GM12878 (cell line): ENCODE data around the gene SEMA4D. TPM values are rescaled to one million over a fixed set of nuclear protein-coding genes. Genes with fewer than 3 reads are reported as not detected.

Source experiments
- ATAC-seq: fragments of 200-7000 bp; cut with Tn5 transposase; 3 replicates; pipeline ENCODE4 v1.9.1; 2020; ENCODE audit warnings: mild to moderate bottlenecking, moderate library complexity
- BruUV-seq: library from RNA; stranded (reverse); fragments of 400-500 nt; replicated peaks from 2 replicates; lab custom pipeline; 2021; lab: Mats Ljungman, UMichigan
- CTCF ChIA-PET: fragments of 300-600 bp; sonication (Branson Sonifier 250); formaldehyde crosslinking; extraction: SDS; loops from one replicate; lab custom pipeline; 2021; ENCODE audit warnings: inconsistent platforms; lab: Yijun Ruan, JAX
- POLR2A ChIA-PET: fragments of 350-600 bp; formaldehyde crosslinking; extraction: SDS; loops from one replicate; lab custom pipeline; 2021; ENCODE audit warnings: inconsistent platforms; lab: Charles Lee
- RAD21 ChIA-PET: fragments of 300-600 bp; sonication (Branson Sonifier 250); formaldehyde crosslinking; loops from one replicate; lab custom pipeline; 2023; ENCODE audit warnings: antibody characterized with exemption; ENCODE audit not compliant: unreplicated experiment; lab: Charles Lee
- SMC1A ChIA-PET: fragments of 300-600 bp; sonication (Branson Sonifier 250); formaldehyde crosslinking; loops from one replicate; lab custom pipeline; 2023; ENCODE audit not compliant: unreplicated experiment, uncharacterized antibody; lab: Charles Lee
- DNase-seq: peaks from one replicate; pipeline ENCODE4 v3.0.0-alpha.2; 2011; ENCODE audit warnings: low read depth, low spot score
- FAIRE-seq: peaks from 3 replicates; lab custom pipeline; 2011; peaks lifted over from hg19 to GRCh38; lab: Jason Lieb, UNC
- H2AFZ ChIP-seq: 2 replicates; pipeline ENCODE4 v1.6.0; 2011; ENCODE audit warnings: low read depth, low read length, control low read depth; ENCODE audit not compliant: control insufficient read depth
- H3K27ac ChIP-seq: 2 replicates; pipeline ENCODE4 v1.5.1; 2011; ENCODE audit warnings: control low read depth; ENCODE audit not compliant: control insufficient read depth, insufficient read depth
- H3K27me3 ChIP-seq, 2 experiments: replicated peaks in 1 of 2; 2 replicates each; pipeline versions ENCODE4 v1.6.0 to v1.6.1; 2011; ENCODE audit warnings: low read length in 1 of 2; ENCODE audit not compliant: control insufficient read depth in 2 of 2, insufficient read depth in 2 of 2
- H3K36me3 ChIP-seq, 2 experiments: 2 replicates each; pipeline ENCODE4 v1.5.1; 2011; ENCODE audit warnings: low read length in 1 of 2; ENCODE audit not compliant: control insufficient read depth in 2 of 2, insufficient read depth in 2 of 2
- H3K4me1 ChIP-seq: 2 replicates; pipeline ENCODE4 v1.6.1; 2011; ENCODE audit warnings: mild to moderate bottlenecking, low read length, moderate library complexity, mixed read lengths; ENCODE audit not compliant: control insufficient read depth, insufficient read depth
- H3K4me2 ChIP-seq: 2 replicates; pipeline ENCODE4 v1.6.0; 2011; ENCODE audit warnings: control low read depth; ENCODE audit not compliant: control insufficient read depth, insufficient read depth
- H3K4me3 ChIP-seq: fragments of 200-600 bp; sonication (generic); 2 replicates; pipeline ENCODE4 v1.5.1; 2016
- H3K79me2 ChIP-seq: 2 replicates; pipeline ENCODE4 v1.6.0; 2011; ENCODE audit warnings: low read length; ENCODE audit not compliant: control insufficient read depth, insufficient read depth
- H3K9ac ChIP-seq: 2 replicates; pipeline ENCODE4 v1.8.0; 2011; ENCODE audit warnings: low read length, control low read depth, mixed read lengths; ENCODE audit not compliant: control insufficient read depth, insufficient read depth
- H3K9me3 ChIP-seq: replicated peaks from 3 replicates; pipeline ENCODE4 v1.5.1; 2011; ENCODE audit warnings: mild to moderate bottlenecking, low read length; ENCODE audit not compliant: control insufficient read depth, insufficient read depth
- H4K20me1 ChIP-seq: 2 replicates; pipeline ENCODE4 v1.6.0; 2011; ENCODE audit not compliant: control insufficient read depth, insufficient read depth
- ASH2L ChIP-seq: fragments of 300-600, 200-600 bp; sonication (generic); IDR thresholded peaks from 2 replicates; pipeline ENCODE4 v1.6.1; 2017; ENCODE audit warnings: low read depth, mild to moderate bottlenecking, borderline replicate concordance
- CBFB ChIP-seq: IDR thresholded peaks from 2 replicates; pipeline ENCODE4 v1.6.1; 2016; ENCODE audit warnings: antibody characterized with exemption, low read depth
- CHD2 ChIP-seq: IDR thresholded peaks from 2 replicates; pipeline ENCODE4 v1.6.1; 2011; ENCODE audit warnings: low read depth, low read length, improper control_type of control experiment, borderline replicate concordance
- DPF2 ChIP-seq: fragments of 450-650 bp; IDR thresholded peaks from 2 replicates; pipeline ENCODE4 v1.6.1; 2017; ENCODE audit warnings: mild to moderate bottlenecking
- KAT2A ChIP-seq: conservative IDR thresholded peaks from 2 replicates; pipeline ENCODE4 v1.6.1; 2011; ENCODE audit warnings: low read depth, low read length; ENCODE audit not compliant: control insufficient read depth
- NR2C1 ChIP-seq: fragments of 450-650 bp; IDR thresholded peaks from 2 replicates; pipeline ENCODE4 v1.6.1; 2017; ENCODE audit warnings: antibody characterized with exemption, mild to moderate bottlenecking, moderate library complexity
- RFX5 ChIP-seq: IDR thresholded peaks from 2 replicates; pipeline ENCODE4 v1.6.1; 2011; ENCODE audit warnings: low read depth, low read length, improper control_type of control experiment
- RUNX3 ChIP-seq: IDR thresholded peaks from 2 replicates; pipeline ENCODE4 v1.6.1; 2012; ENCODE audit warnings: low read length, inconsistent platforms
- SUPT20H ChIP-seq: IDR thresholded peaks from 2 replicates; pipeline ENCODE4 v1.6.1; 2011; ENCODE audit warnings: low read depth, mild to moderate bottlenecking, low read length, moderate library complexity, borderline replicate concordance; ENCODE audit not compliant: control insufficient read depth
- WRNIP1 ChIP-seq: IDR thresholded peaks from 2 replicates; pipeline ENCODE4 v1.6.1; 2011; ENCODE audit warnings: low read depth, low read length, improper control_type of control experiment, borderline replicate concordance
- ZBED1 ChIP-seq: IDR thresholded peaks from 2 replicates; pipeline ENCODE4 v1.6.1; 2016; ENCODE audit warnings: borderline replicate concordance
- WGBS: methylation state at CpG from one replicate; pipeline ENCODE4 v1.1.6; 2016; ENCODE audit warnings: low lambda C conversion rate; ENCODE audit not compliant: insufficient replicate concordance, insufficient coverage; ENCODE audit errors: missing lambda C conversion rate; 5-methylcytosine and 5-hydroxymethylcytosine counted together
- in situ Hi-C: fragments of 300-500 bp; cut with MboI; formaldehyde crosslinking; loops from 9 replicates; pipeline ENCODE4 v1.14.3; 2018; ENCODE audit warnings: mixed read lengths
- intact Hi-C: fragments of 100-400 bp; cut with micrococcal nuclease; formaldehyde crosslinking; loops from one replicate; pipeline ENCODE4 v1.14.2; 2022; ENCODE audit not compliant: unreplicated experiment
- polyA plus RNA-seq, 11 experiments: library from polyadenylated mRNA; depleted of rRNA in 4 of 11; unstranded in 6 of 11; stranded (reverse) in 5 of 11; fragments of >200 nt; fragmentation: Nextera tagmentation in 4 of 11; fragmentation: Illumina TruSeq in 1 of 11; extraction: Ambion mirVana in 4 of 11; extraction: Trizol in 1 of 11; gene quantifications; 1 replicate in 1 of 11; 2 replicates in 10 of 11; pipeline versions ENCODE4 v1.2.1 to v1.2.3, GENCODE V29; 2011 to 2016; ENCODE audit warnings: inconsistent platforms in 2 of 11, missing spikeins in 2 of 11, low read depth in 1 of 11
- total RNA-seq, 4 experiments: library from RNA; depleted of rRNA in 3 of 4; stranded (reverse); fragments of >200 nt in 3 of 4; fragmentation: Illumina TruSeq in 1 of 4; extraction: Trizol in 1 of 4; gene quantifications; 2 replicates each; pipeline versions ENCODE4 v1.2.1 to v1.2.3, GENCODE V29; 2013 to 2021
- TF ChIP-seq, protein P1 (sequence below): IDR thresholded peaks from 2 replicates; pipeline ENCODE4 v1.6.1; 2012; ENCODE audit warnings: low read depth, low read length, improper control_type of control experiment
- TF ChIP-seq, protein P2 (sequence below): fragments of 450-650 bp; IDR thresholded peaks from 2 replicates; pipeline ENCODE4 v1.6.1; 2017; ENCODE audit warnings: antibody characterized with exemption, mild to moderate bottlenecking, moderate library complexity
- TF ChIP-seq, protein P3 (sequence below): fragments of 150-350 bp; IDR thresholded peaks from 2 replicates; pipeline ENCODE4 v1.6.1; 2014; ENCODE audit warnings: mild to moderate bottlenecking, low read depth, low read length
- TF ChIP-seq, protein P4 (sequence below): fragments of 450-650 bp; IDR thresholded peaks from 2 replicates; pipeline ENCODE4 v1.6.1; 2018; ENCODE audit warnings: mild to moderate bottlenecking, low read depth, moderate library complexity; ENCODE audit not compliant: partially characterized antibody
- TF ChIP-seq, protein P5 (sequence below): IDR thresholded peaks from 2 replicates; pipeline ENCODE4 v1.6.1; 2011; ENCODE audit warnings: low read depth, low read length, improper control_type of control experiment, borderline replicate concordance

Gene SEMA4D
- total and polyA plus RNA-seq, 10 of the 15 experiments (the other 5 are each of a cell fraction or from before 2014, with no cell fraction given), result 15.1 to 136 (median 39.6) TPM

DNA sequence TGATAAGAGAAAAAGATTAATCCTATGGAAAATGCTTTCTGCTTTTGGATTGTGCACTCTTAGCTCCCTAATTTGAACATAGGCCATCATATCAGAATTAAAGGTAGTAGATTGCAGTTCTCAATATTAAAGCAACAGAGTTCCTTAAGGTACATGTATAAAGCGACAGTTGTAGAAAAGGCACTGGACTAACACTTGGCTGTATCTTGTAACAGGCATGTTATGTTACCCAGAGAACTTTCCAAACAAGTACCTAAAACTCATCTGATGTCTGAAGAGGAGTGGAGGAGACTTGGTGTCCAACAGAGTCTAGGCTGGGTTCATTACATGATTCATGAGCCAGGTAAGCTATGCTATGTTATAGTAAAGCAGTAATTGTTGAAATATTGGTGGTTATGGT lies 183.0 kb downstream of the SEMA4D start:
- DNase-seq (no peak), ATAC-seq (no peak), FAIRE-seq (no peak)
- ChIA-PET POLR2A (interaction anchor here (0.9 to 1.9 kb wide), 4 partner anchors 10 to 184 kb away, joined by 3 to 6 read pairs (median 4); no protein-coding TSS in a partner anchor), RAD21 (interaction anchor here (1.6 kb wide), 1 partner anchor 234 kb away, joined by 3 read pairs; no protein-coding TSS in a partner anchor), CTCF (interaction anchor here (1.9 kb wide), 2 partner anchors 24 to 234 kb away, joined by 6 to 7 read pairs; no protein-coding TSS in a partner anchor), SMC1A (interaction anchor here (1.8 kb wide), 1 partner anchor 8 kb away, joined by 8 read pairs; no protein-coding TSS in a partner anchor)
- H3K9me3 ChIP-seq, result no peaks in the 10 kb centered on the region
- intact Hi-C loops, result loop anchor here (5.0 to 10.0 kb wide), 4 partner anchors 92 to 1487 kb away; partner anchors contain the start of genes SEMA4D and SYK
- peaks cover 8% of the 10 kb centered on the region for H3K4me1 ChIP-seq
- BruUV-seq, result no TSS peak
- peaks cover 2 to 9% of the 10 kb centered on the region in 2 experiments; a peak in 3 of 4 replicates for H3K36me3 ChIP-seq
- peak overlapping the region; percentile 9; the same call in 1 of the 2 replicates for H3K27ac ChIP-seq
- H3K9ac ChIP-seq, result peak overlapping the region; percentile 98
- H3K79me2 ChIP-seq, result peaks cover 90% of the 10 kb centered on the region
- WGBS, result 96% methylated on average over 1 of the region's 1 CpG
- H2AFZ ChIP-seq, result no peak overlapping the region
- peaks cover 4% of the 10 kb centered on the region; the same call in 1 of the 2 replicates for H4K20me1 ChIP-seq
- H3K4me3 ChIP-seq, result peak overlapping the region; percentile 75
- no peaks in the 10 kb centered on the region for H3K27me3 ChIP-seq
- in situ Hi-C loops, result loop anchor here (25.0 kb wide), 1 partner anchor 1753 kb away; no protein-coding TSS in a partner anchor
- H3K4me2 ChIP-seq, result peak overlapping the region; percentile 89
- TF ChIP-seq WRNIP1, result no peak
- TF ChIP-seq, protein P1, sequence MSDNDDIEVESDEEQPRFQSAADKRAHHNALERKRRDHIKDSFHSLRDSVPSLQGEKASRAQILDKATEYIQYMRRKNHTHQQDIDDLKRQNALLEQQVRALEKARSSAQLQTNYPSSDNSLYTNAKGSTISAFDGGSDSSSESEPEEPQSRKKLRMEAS, result no peak
- TF ChIP-seq, protein P2, sequence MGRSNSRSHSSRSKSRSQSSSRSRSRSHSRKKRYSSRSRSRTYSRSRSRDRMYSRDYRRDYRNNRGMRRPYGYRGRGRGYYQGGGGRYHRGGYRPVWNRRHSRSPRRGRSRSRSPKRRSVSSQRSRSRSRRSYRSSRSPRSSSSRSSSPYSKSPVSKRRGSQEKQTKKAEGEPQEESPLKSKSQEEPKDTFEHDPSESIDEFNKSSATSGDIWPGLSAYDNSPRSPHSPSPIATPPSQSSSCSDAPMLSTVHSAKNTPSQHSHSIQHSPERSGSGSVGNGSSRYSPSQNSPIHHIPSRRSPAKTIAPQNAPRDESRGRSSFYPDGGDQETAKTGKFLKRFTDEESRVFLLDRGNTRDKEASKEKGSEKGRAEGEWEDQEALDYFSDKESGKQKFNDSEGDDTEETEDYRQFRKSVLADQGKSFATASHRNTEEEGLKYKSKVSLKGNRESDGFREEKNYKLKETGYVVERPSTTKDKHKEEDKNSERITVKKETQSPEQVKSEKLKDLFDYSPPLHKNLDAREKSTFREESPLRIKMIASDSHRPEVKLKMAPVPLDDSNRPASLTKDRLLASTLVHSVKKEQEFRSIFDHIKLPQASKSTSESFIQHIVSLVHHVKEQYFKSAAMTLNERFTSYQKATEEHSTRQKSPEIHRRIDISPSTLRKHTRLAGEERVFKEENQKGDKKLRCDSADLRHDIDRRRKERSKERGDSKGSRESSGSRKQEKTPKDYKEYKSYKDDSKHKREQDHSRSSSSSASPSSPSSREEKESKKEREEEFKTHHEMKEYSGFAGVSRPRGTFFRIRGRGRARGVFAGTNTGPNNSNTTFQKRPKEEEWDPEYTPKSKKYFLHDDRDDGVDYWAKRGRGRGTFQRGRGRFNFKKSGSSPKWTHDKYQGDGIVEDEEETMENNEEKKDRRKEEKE, result no peak
- no peak for TF ChIP-seq KAT2A
- TF ChIP-seq ASH2L, result no peak
- TF ChIP-seq, protein P3, sequence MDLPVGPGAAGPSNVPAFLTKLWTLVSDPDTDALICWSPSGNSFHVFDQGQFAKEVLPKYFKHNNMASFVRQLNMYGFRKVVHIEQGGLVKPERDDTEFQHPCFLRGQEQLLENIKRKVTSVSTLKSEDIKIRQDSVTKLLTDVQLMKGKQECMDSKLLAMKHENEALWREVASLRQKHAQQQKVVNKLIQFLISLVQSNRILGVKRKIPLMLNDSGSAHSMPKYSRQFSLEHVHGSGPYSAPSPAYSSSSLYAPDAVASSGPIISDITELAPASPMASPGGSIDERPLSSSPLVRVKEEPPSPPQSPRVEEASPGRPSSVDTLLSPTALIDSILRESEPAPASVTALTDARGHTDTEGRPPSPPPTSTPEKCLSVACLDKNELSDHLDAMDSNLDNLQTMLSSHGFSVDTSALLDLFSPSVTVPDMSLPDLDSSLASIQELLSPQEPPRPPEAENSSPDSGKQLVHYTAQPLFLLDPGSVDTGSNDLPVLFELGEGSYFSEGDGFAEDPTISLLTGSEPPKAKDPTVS, result no peak
- TF ChIP-seq RFX5, result no peak
- no peak for TF ChIP-seq CHD2
- TF ChIP-seq DPF2, result no peak
- TF ChIP-seq NR2C1, result no peak
- no peak for TF ChIP-seq RUNX3
- TF ChIP-seq, protein P4, sequence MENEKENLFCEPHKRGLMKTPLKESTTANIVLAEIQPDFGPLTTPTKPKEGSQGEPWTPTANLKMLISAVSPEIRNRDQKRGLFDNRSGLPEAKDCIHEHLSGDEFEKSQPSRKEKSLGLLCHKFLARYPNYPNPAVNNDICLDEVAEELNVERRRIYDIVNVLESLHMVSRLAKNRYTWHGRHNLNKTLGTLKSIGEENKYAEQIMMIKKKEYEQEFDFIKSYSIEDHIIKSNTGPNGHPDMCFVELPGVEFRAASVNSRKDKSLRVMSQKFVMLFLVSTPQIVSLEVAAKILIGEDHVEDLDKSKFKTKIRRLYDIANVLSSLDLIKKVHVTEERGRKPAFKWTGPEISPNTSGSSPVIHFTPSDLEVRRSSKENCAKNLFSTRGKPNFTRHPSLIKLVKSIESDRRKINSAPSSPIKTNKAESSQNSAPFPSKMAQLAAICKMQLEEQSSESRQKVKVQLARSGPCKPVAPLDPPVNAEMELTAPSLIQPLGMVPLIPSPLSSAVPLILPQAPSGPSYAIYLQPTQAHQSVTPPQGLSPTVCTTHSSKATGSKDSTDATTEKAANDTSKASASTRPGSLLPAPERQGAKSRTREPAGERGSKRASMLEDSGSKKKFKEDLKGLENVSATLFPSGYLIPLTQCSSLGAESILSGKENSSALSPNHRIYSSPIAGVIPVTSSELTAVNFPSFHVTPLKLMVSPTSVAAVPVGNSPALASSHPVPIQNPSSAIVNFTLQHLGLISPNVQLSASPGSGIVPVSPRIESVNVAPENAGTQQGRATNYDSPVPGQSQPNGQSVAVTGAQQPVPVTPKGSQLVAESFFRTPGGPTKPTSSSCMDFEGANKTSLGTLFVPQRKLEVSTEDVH, result no peak
- no peak for TF ChIP-seq CBFB
- no peak for TF ChIP-seq ZBED1
- TF ChIP-seq SUPT20H, result no peak
- TF ChIP-seq, protein P5, sequence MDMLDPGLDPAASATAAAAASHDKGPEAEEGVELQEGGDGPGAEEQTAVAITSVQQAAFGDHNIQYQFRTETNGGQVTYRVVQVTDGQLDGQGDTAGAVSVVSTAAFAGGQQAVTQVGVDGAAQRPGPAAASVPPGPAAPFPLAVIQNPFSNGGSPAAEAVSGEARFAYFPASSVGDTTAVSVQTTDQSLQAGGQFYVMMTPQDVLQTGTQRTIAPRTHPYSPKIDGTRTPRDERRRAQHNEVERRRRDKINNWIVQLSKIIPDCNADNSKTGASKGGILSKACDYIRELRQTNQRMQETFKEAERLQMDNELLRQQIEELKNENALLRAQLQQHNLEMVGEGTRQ, result no peak
